Measurements from ENCODE around the gene KRTAP10-8.

Gene KRTAP10-8

GRCh38 chr21:44568261-44568660 is 43.6 kb upstream of the KRTAP10-8 start:
- no peak for DNase-seq
- Histone ChIP-seq H3K9me3 (no peaks in the 10 kb centered on the region), H3K36me3 (no peaks in the 10 kb centered on the region), H3K4me1 (no peaks in the 10 kb centered on the region), H3K27me3 (peaks cover 6% of the 10 kb centered on the region), H3K4me3 (ENCODE audit: low read depth, low read length) (no peak overlapping the region)
- no peak for TF ChIP-seq CTCF (IDR thresholded peaks at IDR 0.05; ENCODE audit: low read depth, low read length)

GRCh38 chr21:44568667-44569556 is 43.0 kb upstream of the KRTAP10-8 start:
- H3K9me3 ChIP-seq: no peaks in the 10 kb centered on the region
- H3K36me3 ChIP-seq: no peaks in the 10 kb centered on the region
- no peaks in the 10 kb centered on the region for H3K4me1 ChIP-seq
- no peak for TF ChIP-seq CTCF (IDR thresholded peaks at IDR 0.05; ENCODE audit: low read depth, low read length)
- DNase-seq: no peak
- peaks cover 9% of the 10 kb centered on the region for H3K27me3 ChIP-seq
- no peak overlapping the region for H3K4me3 ChIP-seq (ENCODE audit: low read depth, low read length)

DNA sequence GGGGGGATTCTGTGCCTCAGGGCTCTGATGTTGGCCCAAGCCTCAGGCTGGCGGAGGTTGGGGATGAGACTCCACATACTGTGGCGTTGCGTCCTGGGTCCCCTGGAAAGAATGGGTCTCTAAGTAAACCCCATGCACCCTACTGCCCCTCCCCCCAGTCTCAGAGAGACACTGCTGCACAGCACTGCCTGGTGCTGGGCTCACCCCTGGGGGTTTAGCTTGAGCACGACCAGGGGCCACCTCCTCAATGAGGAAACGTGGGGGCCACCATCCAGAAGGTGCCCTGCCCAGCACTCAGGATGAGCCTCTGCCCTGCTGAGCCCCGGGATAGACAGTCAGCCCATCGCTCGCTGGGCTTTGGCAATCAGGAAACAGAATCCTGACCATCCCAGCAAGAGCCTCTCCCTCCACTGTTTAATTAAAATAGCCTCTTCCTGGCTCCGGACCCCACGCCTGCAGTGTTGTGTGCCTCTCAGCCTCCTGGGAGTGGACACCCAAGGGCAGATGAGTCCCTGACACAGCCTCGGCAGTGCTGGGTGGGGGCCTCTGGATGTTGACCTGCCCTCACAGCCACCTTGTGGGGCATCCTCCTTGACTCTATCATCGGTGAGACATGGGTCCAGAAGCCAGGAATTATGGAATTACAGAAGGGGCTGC is 41.9 kb upstream of the KRTAP10-8 start:
- Histone ChIP-seq H3K4me1 (no peaks in the 10 kb centered on the region), H3K27me3 (peaks cover 9% of the 10 kb centered on the region), H3K36me3 (no peaks in the 10 kb centered on the region), H3K4me3 (ENCODE audit: low read depth, low read length) (no peak overlapping the region), H3K9me3 (no peaks in the 10 kb centered on the region)
- no peak for TF ChIP-seq CTCF (IDR thresholded peaks at IDR 0.05; ENCODE audit: low read depth, low read length)
- DNase-seq: no peak

DNA sequence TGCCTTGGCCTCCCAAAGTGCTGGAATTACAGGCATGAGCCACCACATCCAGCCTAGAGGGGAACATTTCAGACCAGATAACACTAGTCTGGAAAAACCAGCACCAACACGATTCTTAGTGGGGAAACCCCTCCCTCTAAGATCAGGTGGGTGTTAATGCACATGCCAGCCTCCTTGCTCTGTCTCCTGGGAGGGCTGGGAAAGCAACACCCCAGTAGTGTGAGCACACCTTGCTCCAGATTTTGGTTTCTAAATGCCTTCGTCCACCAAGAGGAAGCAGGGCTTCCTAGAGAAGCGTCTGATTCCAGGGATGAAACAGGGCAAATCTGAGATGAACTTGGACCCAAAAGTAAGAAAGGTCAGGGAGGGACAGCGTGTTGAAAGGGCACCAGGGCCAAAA is 40.6 kb upstream of the KRTAP10-8 start:
- H3K9me3 ChIP-seq: no peaks in the 10 kb centered on the region
- DNase-seq: no peak
- H3K27me3 ChIP-seq: peaks cover 16% of the 10 kb centered on the region
- H3K36me3 ChIP-seq: no peaks in the 10 kb centered on the region
- no peaks in the 10 kb centered on the region for H3K4me1 ChIP-seq
- no peak for TF ChIP-seq CTCF (IDR thresholded peaks at IDR 0.05; ENCODE audit: low read depth, low read length)
- H3K4me3 ChIP-seq (ENCODE audit: low read depth, low read length): no peak overlapping the region

GRCh38 chr21:44571844-44572782 is 39.8 kb upstream of the KRTAP10-8 start:
- DNase-seq: no peak
- H3K4me3 ChIP-seq (ENCODE audit: low read depth, low read length): no peak overlapping the region
- TF ChIP-seq CTCF (IDR thresholded peaks at IDR 0.05; ENCODE audit: low read depth, low read length): no peak
- H3K27me3 ChIP-seq: peaks cover 16% of the 10 kb centered on the region
- H3K9me3 ChIP-seq: no peaks in the 10 kb centered on the region
- no peaks in the 10 kb centered on the region for H3K4me1 ChIP-seq
- no peaks in the 10 kb centered on the region for H3K36me3 ChIP-seq

All from BE2C (cell line).